Type B pancreatic cell (in vitro differentiated cells): Measurements from ENCODE around the gene UCHL5. TPM values are rescaled to one million over a fixed set of nuclear protein-coding genes. Genes with fewer than 3 reads are reported as not detected.
"Not testable (repeated sequence)": the region's sequence is repeated elsewhere in the genome, so short reads cannot be mapped to it uniquely, and the experiment has no call there.

Source experiments
- DNase-seq: peaks from one replicate; pipeline ENCODE4 v3.0.0; 2021; ENCODE audit warnings: mixed read lengths; ENCODE audit not compliant: unreplicated experiment; ENCODE audit errors: extremely low spot score
- H3K27ac Mint-ChIP-seq: 2 replicates; pipeline ENCODE4 v1.8.0; 2021; ENCODE audit warnings: mild to moderate bottlenecking, mixed read lengths
- H3K27me3 Mint-ChIP-seq: 2 replicates; pipeline ENCODE4 v1.8.0; 2021; ENCODE audit warnings: mixed read lengths
- H3K36me3 Mint-ChIP-seq: 2 replicates; pipeline ENCODE4 v1.8.0; 2021; ENCODE audit warnings: mixed read lengths
- H3K4me1 Mint-ChIP-seq: one replicate; pipeline ENCODE4 v1.8.0; 2021; ENCODE audit warnings: mixed read lengths; ENCODE audit not compliant: unreplicated experiment
- H3K4me3 Mint-ChIP-seq: 2 replicates; pipeline ENCODE4 v1.8.0; 2021; ENCODE audit warnings: mild to moderate bottlenecking, mixed read lengths
- H3K9me3 Mint-ChIP-seq: 2 replicates; pipeline ENCODE4 v1.8.0; 2021; ENCODE audit warnings: mixed read lengths
- total RNA-seq: library from RNA; stranded (reverse); gene quantifications from 2 replicates; pipeline ENCODE4 v1.2.1, GENCODE V29; 2021; ENCODE audit warnings: low replicate concordance
- TF ChIP-seq, protein P1 (sequence below): fragments of 200-600 bp; sonication (generic); conservative IDR thresholded peaks from 2 replicates; pipeline ENCODE4 v1.5.0; 2021; ENCODE audit warnings: antibody characterized with exemption, mild to moderate bottlenecking

UCHL5 gene
- total RNA-seq, 1 donor from 2014 or later, result 31.3 TPM

DNA sequence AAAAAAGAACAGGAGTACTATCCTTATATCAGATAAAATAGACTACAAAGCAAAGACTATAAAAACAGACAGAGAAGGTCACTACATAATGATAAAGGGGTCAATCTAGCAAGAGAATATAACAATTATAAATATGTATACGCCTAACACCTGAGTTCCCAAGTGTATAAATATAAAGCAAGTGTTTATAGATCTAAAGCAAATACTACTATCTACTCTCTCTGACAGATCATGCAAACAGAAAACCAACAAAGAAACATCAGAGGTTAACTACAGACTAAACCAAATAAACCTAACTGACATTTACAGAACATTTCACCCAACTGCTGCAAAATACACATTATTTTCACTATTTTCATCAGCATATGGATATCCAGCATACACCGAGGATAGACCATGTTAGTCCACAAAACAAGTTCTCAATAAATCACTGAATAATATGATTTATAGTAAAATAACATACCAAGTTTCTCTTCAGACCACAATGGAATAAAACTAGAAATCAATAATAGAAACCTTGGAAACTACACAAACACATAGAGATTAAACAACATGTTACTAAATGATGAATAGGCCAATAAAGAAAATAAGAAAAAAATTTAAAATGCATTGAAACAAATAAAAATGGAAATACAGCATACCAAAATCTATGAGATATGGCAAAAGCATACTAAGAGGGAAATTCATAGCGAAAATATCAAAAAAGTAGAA, 22.7 kb downstream of the UCHL5 start:
- no peak overlapping the region for H3K27ac Mint-ChIP-seq

DNA sequence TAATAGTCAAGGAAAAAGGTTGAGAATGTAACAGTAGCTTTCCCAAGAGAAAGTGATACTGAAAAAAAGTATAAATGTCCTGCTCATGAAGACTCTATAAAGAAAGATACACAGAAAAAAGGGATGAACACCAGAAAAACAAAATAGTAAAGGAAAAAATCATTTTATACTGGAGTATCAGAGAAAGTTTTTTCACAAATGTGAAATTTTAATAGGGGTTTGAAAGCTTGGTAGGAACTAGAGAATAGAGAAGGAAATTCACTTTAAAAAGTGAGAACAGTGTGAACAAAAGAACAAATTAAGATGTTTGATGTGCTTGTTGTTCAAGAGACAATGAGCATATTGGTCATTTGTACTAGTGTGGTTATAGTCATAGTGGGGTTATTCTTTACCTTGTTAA, 25.6 kb downstream of the UCHL5 start:
- H3K36me3 Mint-ChIP-seq, result peaks cover 19% of the 10 kb centered on the region
- no peaks in the 10 kb centered on the region for H3K4me1 Mint-ChIP-seq
- H3K9me3 Mint-ChIP-seq, result peaks cover 4% of the 10 kb centered on the region
- no peaks in the 10 kb centered on the region for H3K27me3 Mint-ChIP-seq
- H3K27ac Mint-ChIP-seq, result no peak overlapping the region
- TF ChIP-seq, protein P1, sequence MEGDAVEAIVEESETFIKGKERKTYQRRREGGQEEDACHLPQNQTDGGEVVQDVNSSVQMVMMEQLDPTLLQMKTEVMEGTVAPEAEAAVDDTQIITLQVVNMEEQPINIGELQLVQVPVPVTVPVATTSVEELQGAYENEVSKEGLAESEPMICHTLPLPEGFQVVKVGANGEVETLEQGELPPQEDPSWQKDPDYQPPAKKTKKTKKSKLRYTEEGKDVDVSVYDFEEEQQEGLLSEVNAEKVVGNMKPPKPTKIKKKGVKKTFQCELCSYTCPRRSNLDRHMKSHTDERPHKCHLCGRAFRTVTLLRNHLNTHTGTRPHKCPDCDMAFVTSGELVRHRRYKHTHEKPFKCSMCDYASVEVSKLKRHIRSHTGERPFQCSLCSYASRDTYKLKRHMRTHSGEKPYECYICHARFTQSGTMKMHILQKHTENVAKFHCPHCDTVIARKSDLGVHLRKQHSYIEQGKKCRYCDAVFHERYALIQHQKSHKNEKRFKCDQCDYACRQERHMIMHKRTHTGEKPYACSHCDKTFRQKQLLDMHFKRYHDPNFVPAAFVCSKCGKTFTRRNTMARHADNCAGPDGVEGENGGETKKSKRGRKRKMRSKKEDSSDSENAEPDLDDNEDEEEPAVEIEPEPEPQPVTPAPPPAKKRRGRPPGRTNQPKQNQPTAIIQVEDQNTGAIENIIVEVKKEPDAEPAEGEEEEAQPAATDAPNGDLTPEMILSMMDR, result no peak
- no peak for DNase-seq
- no peak overlapping the region for H3K4me3 Mint-ChIP-seq

More for the DNA sequence above, 22.7 kb downstream of the UCHL5 start:
- no peak overlapping the region for H3K4me3 Mint-ChIP-seq
- peaks cover 32% of the 10 kb centered on the region for H3K36me3 Mint-ChIP-seq
- no peaks in the 10 kb centered on the region for H3K27me3 Mint-ChIP-seq
- DNase-seq, result no peak
- no peaks in the 10 kb centered on the region for H3K4me1 Mint-ChIP-seq
- H3K9me3 Mint-ChIP-seq, result peaks cover 4% of the 10 kb centered on the region
- TF ChIP-seq, protein P1, result no peak

DNA sequence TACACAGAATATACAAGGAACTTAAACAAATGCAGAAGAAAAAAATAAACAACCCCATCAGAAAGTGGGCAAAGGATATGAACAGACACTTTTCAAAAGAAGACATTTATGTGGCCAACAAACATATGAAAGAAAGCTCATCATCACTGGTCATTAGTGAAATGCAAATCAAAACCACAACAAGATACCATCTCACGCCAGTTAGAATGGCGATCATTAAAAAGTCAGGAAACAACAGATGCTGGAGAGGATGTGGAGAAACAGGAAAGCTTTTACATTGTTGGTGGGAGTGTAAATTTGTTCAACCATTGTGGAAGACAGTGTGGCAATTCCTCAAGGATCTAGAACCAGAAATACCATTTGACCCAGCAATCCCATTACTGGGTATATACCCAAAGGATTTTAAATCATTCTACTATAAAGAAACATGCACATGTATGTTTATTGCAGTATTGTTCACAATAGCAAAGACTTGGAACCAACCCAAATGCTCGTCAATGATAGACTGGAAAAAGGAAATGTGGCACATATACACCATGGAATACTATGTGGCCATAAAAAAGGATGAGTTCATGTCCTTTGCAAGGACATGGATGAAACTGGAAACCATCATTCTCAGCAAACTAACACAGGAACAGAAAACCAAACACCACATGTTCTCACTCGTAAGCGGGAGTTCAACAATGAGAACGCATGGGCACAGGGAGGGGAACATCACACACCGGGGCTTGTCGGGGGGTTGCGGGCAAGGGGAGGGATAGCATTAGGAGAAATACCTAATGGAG, 26.3 kb downstream of the UCHL5 start:
- H3K9me3 Mint-ChIP-seq, H3K27me3 Mint-ChIP-seq, H3K27ac Mint-ChIP-seq, H3K4me3 Mint-ChIP-seq, H3K4me1 Mint-ChIP-seq, DNase-seq: not testable (repeated sequence)
- H3K36me3 Mint-ChIP-seq, result peaks cover 19% of the 10 kb centered on the region

- Mint-ChIP-seq H3K4me1 (no peaks in the 10 kb centered on the region), H3K36me3 (peaks cover 14% of the 10 kb centered on the region), H3K27me3 (no peaks in the 10 kb centered on the region), H3K9me3 (peaks cover 4% of the 10 kb centered on the region), H3K4me3 (no peak overlapping the region), H3K27ac (no peak overlapping the region)
- TF ChIP-seq, protein P1, result peak; percentile 58
- DNase-seq, result no peak
Observed at GRCh38 chr1:193031431-193031830, 27.7 kb downstream of the UCHL5 start.

DNA sequence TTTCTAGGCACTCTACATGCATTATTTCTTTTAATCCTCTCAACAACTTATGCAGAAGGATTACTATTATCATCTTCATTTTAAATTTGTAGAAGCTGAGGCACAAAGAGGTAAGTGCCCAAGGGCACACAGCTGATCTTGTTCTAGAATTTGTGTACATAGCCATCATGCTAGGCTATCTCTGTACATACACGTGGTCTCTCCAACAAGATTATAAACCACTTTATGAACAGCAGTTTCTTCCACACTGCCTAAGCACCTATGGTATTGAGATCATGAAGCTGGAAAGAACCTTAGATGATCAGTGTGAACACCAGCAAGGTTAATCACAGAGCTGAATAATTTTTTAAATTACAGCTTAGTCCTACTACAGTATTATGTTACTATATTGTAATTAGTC, 28.9 kb downstream of the UCHL5 start:
- H3K36me3 Mint-ChIP-seq, result peaks cover 13% of the 10 kb centered on the region
- TF ChIP-seq, protein P1, result no peak
- H3K4me3 Mint-ChIP-seq, result no peak overlapping the region
- no peak for DNase-seq
- H3K27ac Mint-ChIP-seq, result no peak overlapping the region
- H3K9me3 Mint-ChIP-seq, result peaks cover 4% of the 10 kb centered on the region
- no peaks in the 10 kb centered on the region for H3K27me3 Mint-ChIP-seq
- no peaks in the 10 kb centered on the region for H3K4me1 Mint-ChIP-seq

DNA sequence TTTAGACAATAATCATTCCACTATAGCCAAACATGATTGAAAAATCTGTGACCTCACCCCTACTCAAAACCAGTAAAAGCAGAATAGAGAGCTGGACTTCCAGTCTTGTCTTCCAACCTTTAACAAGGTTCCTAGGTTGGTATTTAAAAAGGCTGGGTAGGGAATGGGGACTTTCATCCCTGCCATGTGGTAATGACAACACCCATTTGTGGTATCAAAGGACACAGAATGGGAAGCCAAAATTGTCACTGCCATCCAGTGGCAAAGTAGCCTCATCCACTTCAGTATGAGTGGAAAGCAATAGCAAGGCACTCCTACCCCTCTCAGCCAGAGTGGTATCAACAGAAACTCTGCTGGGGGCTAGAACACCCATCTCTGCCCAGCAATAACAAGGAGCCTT, 33.9 kb downstream of the UCHL5 start:
- Mint-ChIP-seq H3K4me1 (no peaks in the 10 kb centered on the region), H3K36me3 (peaks cover 4% of the 10 kb centered on the region), H3K4me3 (no peak overlapping the region), H3K27me3 (no peaks in the 10 kb centered on the region), H3K27ac (no peak overlapping the region), H3K9me3 (no peaks in the 10 kb centered on the region)
- no peak for DNase-seq
- TF ChIP-seq, protein P1, result no peak
